Osteoblast (primary cell): ENCODE measurements around the gene NETO2. TPM values are rescaled to one million over a fixed set of nuclear protein-coding genes. Genes with fewer than 3 reads are reported as not detected.
"Not testable (repeated sequence)": the region's sequence is repeated elsewhere in the genome, so short reads cannot be mapped to it uniquely, and the experiment has no call there.

Source experiments
- DNase-seq: peaks from one replicate; pipeline ENCODE4 v3.0.0; 2011; ENCODE audit warnings: low spot score, mixed read lengths; ENCODE audit not compliant: insufficient read length; ENCODE audit errors: missing footprints
- H2AFZ ChIP-seq: 2 replicates; pipeline ENCODE4 v1.6.0; 2011; ENCODE audit warnings: mild to moderate bottlenecking, low read length
- H3K27ac ChIP-seq: 2 replicates; pipeline ENCODE4 v1.5.1; 2011; ENCODE audit warnings: mild to moderate bottlenecking, low read depth, low read length, moderate library complexity
- H3K27me3 ChIP-seq: 2 replicates; pipeline ENCODE4 v1.6.0; 2012; ENCODE audit warnings: mild to moderate bottlenecking, control low read depth, inconsistent platforms, low read length, moderate library complexity; ENCODE audit not compliant: insufficient read depth
- H3K36me3 ChIP-seq: 2 replicates; pipeline ENCODE4 v1.5.1; 2011; ENCODE audit warnings: mild to moderate bottlenecking, low read length, control low read depth, moderate library complexity; ENCODE audit not compliant: insufficient read depth
- H3K4me1 ChIP-seq: 2 replicates; pipeline ENCODE4 v1.5.1; 2011; ENCODE audit warnings: mild to moderate bottlenecking, low read length, control low read depth, moderate library complexity; ENCODE audit not compliant: insufficient read depth
- H3K4me2 ChIP-seq: 2 replicates; pipeline ENCODE4 v1.6.0; 2011; ENCODE audit warnings: mild to moderate bottlenecking, low read length; ENCODE audit not compliant: insufficient read depth
- H3K4me3 ChIP-seq: fragments of 200-600 bp; sonication (generic); 3 replicates; pipeline ENCODE4 v1.5.1; 2012; ENCODE audit warnings: mild to moderate bottlenecking, low read length, inconsistent platforms; ENCODE audit not compliant: insufficient read depth
- H3K79me2 ChIP-seq: 2 replicates; pipeline ENCODE4 v1.6.0; 2012; ENCODE audit warnings: mild to moderate bottlenecking, low read length, control low read depth, inconsistent platforms; ENCODE audit not compliant: insufficient read depth
- H3K9me3 ChIP-seq: 2 replicates; pipeline ENCODE4 v1.5.1; 2011; ENCODE audit warnings: low read depth, low read length, control low read depth
- H4K20me1 ChIP-seq: 2 replicates; pipeline ENCODE4 v1.6.0; 2012; ENCODE audit warnings: mild to moderate bottlenecking, low read length, control low read depth; ENCODE audit not compliant: insufficient read depth
- CTCF ChIP-seq: IDR thresholded peaks from 2 replicates; pipeline ENCODE4 v1.5.1; 2011; ENCODE audit warnings: mild to moderate bottlenecking, low read depth, low read length, moderate library complexity; ENCODE audit errors: extremely low read depth
- total RNA-seq: library from RNA; depleted of rRNA; stranded (reverse); fragments of >200 nt; gene quantifications from 2 replicates; pipeline ENCODE4 v1.2.3, GENCODE V29; 2012

Gene NETO2
- total RNA-seq, 1 donor = 5.8 TPM

GRCh38 chr16:47140686-47141085, 3.1 kb downstream of the NETO2 start:
- Histone ChIP-seq H3K36me3 (no peaks in the 10 kb centered on the region), H3K4me3 (no peak overlapping the region), H3K27me3 (no peaks in the 10 kb centered on the region), H4K20me1 (no peaks in the 10 kb centered on the region), H3K4me2 (no peak overlapping the region), H3K79me2 (no peaks in the 10 kb centered on the region), H2AFZ (no peak overlapping the region), H3K9me3 (no peaks in the 10 kb centered on the region), H3K27ac (no peak overlapping the region), H3K4me1 (peaks cover 4% of the 10 kb centered on the region)
- TF ChIP-seq CTCF = no peak
- no peak for DNase-seq

GRCh38 chr16:47139561-47140185, 4.1 kb downstream of the NETO2 start:
- H3K27ac ChIP-seq = no peak overlapping the region
- H3K4me3 ChIP-seq = no peak overlapping the region
- H3K4me2 ChIP-seq = no peak overlapping the region
- no peak for DNase-seq
- no peak for TF ChIP-seq CTCF
- no peaks in the 10 kb centered on the region for H3K27me3 ChIP-seq
- H3K36me3 ChIP-seq = no peaks in the 10 kb centered on the region
- H3K4me1 ChIP-seq = peaks cover 4% of the 10 kb centered on the region
- no peaks in the 10 kb centered on the region for H3K79me2 ChIP-seq
- no peaks in the 10 kb centered on the region for H3K9me3 ChIP-seq
- H4K20me1 ChIP-seq = no peaks in the 10 kb centered on the region
- peak overlapping the region; percentile 50 for H2AFZ ChIP-seq

GRCh38 chr16:47137925-47138324, 5.8 kb downstream of the NETO2 start:
- H3K36me3 ChIP-seq, H3K4me3 ChIP-seq, DNase-seq, H3K4me1 ChIP-seq, H3K27ac ChIP-seq, H3K27me3 ChIP-seq, H3K79me2 ChIP-seq, H3K9me3 ChIP-seq, H3K4me2 ChIP-seq, H4K20me1 ChIP-seq, H2AFZ ChIP-seq: not testable (repeated sequence)

GRCh38 chr16:47136099-47136842, 7.5 kb downstream of the NETO2 start:
- no peaks in the 10 kb centered on the region for H3K4me1 ChIP-seq
- no peak overlapping the region for H2AFZ ChIP-seq
- H3K79me2 ChIP-seq = no peaks in the 10 kb centered on the region
- no peak overlapping the region for H3K4me3 ChIP-seq
- no peaks in the 10 kb centered on the region for H3K27me3 ChIP-seq
- no peaks in the 10 kb centered on the region for H3K36me3 ChIP-seq
- TF ChIP-seq CTCF = no peak
- H4K20me1 ChIP-seq = no peaks in the 10 kb centered on the region
- no peak for DNase-seq
- no peaks in the 10 kb centered on the region for H3K9me3 ChIP-seq
- no peak overlapping the region for H3K4me2 ChIP-seq
- H3K27ac ChIP-seq = no peak overlapping the region
